H9 (cell line): Measurements from ENCODE around the gene MFSD6. TPM values are rescaled to one million over a fixed set of nuclear protein-coding genes. Genes with fewer than 3 reads are reported as not detected.

ENCODE experiments used
- DNase-seq: peaks from one replicate; pipeline ENCODE4 v3.0.0-alpha.2; 2017
- H2AFZ ChIP-seq: one replicate; pipeline ENCODE4 v1.6.1; 2013; ENCODE audit warnings: mild to moderate bottlenecking, low read length, control low read depth, moderate library complexity
- H2AK5ac ChIP-seq: 2 replicates; pipeline ENCODE4 v1.6.1; 2013; ENCODE audit warnings: low read length, control low read depth, mixed read lengths; ENCODE audit not compliant: insufficient read length
- H2BK120ac ChIP-seq: one replicate; pipeline ENCODE4 v1.6.1; 2013; ENCODE audit warnings: low read depth, mild to moderate bottlenecking, low read length, control low read depth, inconsistent platforms; ENCODE audit not compliant: poor library complexity, severe bottlenecking
- H2BK12ac ChIP-seq: 2 replicates; pipeline ENCODE4 v1.6.1; 2013; ENCODE audit warnings: low read length, control low read depth, mixed read lengths, low read depth; ENCODE audit not compliant: insufficient read length
- H2BK15ac ChIP-seq: 2 replicates; pipeline ENCODE4 v1.6.1; 2013; ENCODE audit warnings: low read depth, low read length, control low read depth
- H2BK20ac ChIP-seq: one replicate; pipeline ENCODE4 v1.6.1; 2013; ENCODE audit warnings: low read depth, mild to moderate bottlenecking, low read length, control low read depth, inconsistent platforms; ENCODE audit not compliant: poor library complexity, severe bottlenecking
- H2BK5ac ChIP-seq: 2 replicates; pipeline ENCODE4 v1.6.1; 2013; ENCODE audit warnings: low read length, control low read depth, mixed read lengths; ENCODE audit not compliant: insufficient read length
- H3K14ac ChIP-seq: 2 replicates; pipeline ENCODE4 v1.6.1; 2013; ENCODE audit warnings: low read length, control low read depth; ENCODE audit not compliant: insufficient read depth
- H3K18ac ChIP-seq: 2 replicates; pipeline ENCODE4 v1.6.1; 2013; ENCODE audit warnings: low read depth, mild to moderate bottlenecking, mixed read lengths, low read length, control low read depth; ENCODE audit not compliant: insufficient read length
- H3K23ac ChIP-seq: 2 replicates; pipeline ENCODE4 v1.6.1; 2013; ENCODE audit warnings: low read length, control low read depth, mixed read lengths, low read depth; ENCODE audit not compliant: insufficient read length
- H3K23me2 ChIP-seq: 2 replicates; pipeline ENCODE4 v1.6.1; 2013; ENCODE audit warnings: low read depth, mild to moderate bottlenecking, mixed read lengths, low read length, control low read depth; ENCODE audit not compliant: insufficient read length, poor library complexity, severe bottlenecking
- H3K27ac ChIP-seq: 2 replicates; pipeline ENCODE4 v1.5.1; 2013; ENCODE audit warnings: low read length, control low read depth, mixed read lengths, low read depth; ENCODE audit not compliant: insufficient read length
- H3K27me3 ChIP-seq: 2 replicates; pipeline ENCODE4 v1.6.1; 2013; ENCODE audit warnings: low read length, control low read depth, inconsistent platforms; ENCODE audit not compliant: insufficient read depth
- H3K4ac ChIP-seq: 2 replicates; pipeline ENCODE4 v1.6.1; 2013; ENCODE audit warnings: low read depth, mild to moderate bottlenecking, control low read depth, inconsistent platforms, low read length, moderate library complexity
- H3K4me1 ChIP-seq: 2 replicates; pipeline ENCODE4 v1.6.1; 2013; ENCODE audit warnings: low read length, control low read depth, inconsistent platforms; ENCODE audit not compliant: insufficient read depth
- H3K4me2 ChIP-seq: 2 replicates; pipeline ENCODE4 v1.6.1; 2013; ENCODE audit warnings: low read length, control low read depth, mixed read lengths; ENCODE audit not compliant: insufficient read length, insufficient read depth
- H3K56ac ChIP-seq: 2 replicates; pipeline ENCODE4 v1.6.1; 2013; ENCODE audit warnings: low read depth, mild to moderate bottlenecking, mixed read lengths, low read length, control low read depth; ENCODE audit not compliant: insufficient read length
- H3K79me1 ChIP-seq: 2 replicates; pipeline ENCODE4 v1.6.1; 2013; ENCODE audit warnings: low read depth, mild to moderate bottlenecking, moderate library complexity, low read length, control low read depth, inconsistent platforms; ENCODE audit not compliant: insufficient read depth, poor library complexity, severe bottlenecking
- H3K79me2 ChIP-seq: 2 replicates; pipeline ENCODE4 v1.6.1; 2013; ENCODE audit warnings: low read length, control low read depth, inconsistent platforms; ENCODE audit not compliant: insufficient read depth
- H3K9ac ChIP-seq: 2 replicates; pipeline ENCODE4 v1.6.1; 2013; ENCODE audit warnings: low read length, control low read depth, mixed read lengths; ENCODE audit not compliant: insufficient read length; ENCODE audit errors: extremely low read depth
- H3K9me3 ChIP-seq: one replicate; pipeline ENCODE4 v1.6.1; 2013; ENCODE audit warnings: low read depth, low read length, inconsistent platforms; ENCODE audit not compliant: control insufficient read depth
- H3T11ph ChIP-seq: one replicate; pipeline ENCODE4 v1.6.1; 2013; ENCODE audit warnings: mild to moderate bottlenecking, low read length, control low read depth, inconsistent platforms
- H4K20me1 ChIP-seq: one replicate; pipeline ENCODE4 v1.6.1; 2013; ENCODE audit not compliant: control insufficient read depth, insufficient read length, insufficient read depth
- H4K5ac ChIP-seq: 2 replicates; pipeline ENCODE4 v1.6.1; 2013; ENCODE audit warnings: low read depth, mild to moderate bottlenecking, mixed read lengths, low read length, control low read depth; ENCODE audit not compliant: insufficient read length
- H4K8ac ChIP-seq: replicated peaks from 2 replicates; pipeline ENCODE4 v1.6.1; 2013; ENCODE audit warnings: low read length, control low read depth, mixed read lengths, low read depth; ENCODE audit not compliant: insufficient read length
- H4K91ac ChIP-seq: 2 replicates; pipeline ENCODE4 v1.6.1; 2013; ENCODE audit warnings: low read depth, mild to moderate bottlenecking, moderate library complexity, mixed read lengths, low read length, control low read depth; ENCODE audit not compliant: insufficient read length
- H3K27ac Mint-ChIP-seq, 3 experiments: 2 replicates in 2 of 3; 3 replicates in 1 of 3; pipeline ENCODE4 v1.8.0; 2020 to 2021; ENCODE audit warnings: mixed read lengths in 3 of 3, mild to moderate bottlenecking in 1 of 3, moderate library complexity in 1 of 3
- H3K27me3 Mint-ChIP-seq: 2 replicates; pipeline ENCODE4 v1.8.0; 2021; ENCODE audit warnings: low read depth, mild to moderate bottlenecking, moderate library complexity, mixed read lengths
- H3K36me3 Mint-ChIP-seq, 3 experiments: 2 replicates in 2 of 3; 3 replicates in 1 of 3; pipeline ENCODE4 v1.8.0; 2020 to 2021; ENCODE audit warnings: low read depth in 3 of 3, mixed read lengths in 3 of 3; ENCODE audit not compliant: insufficient read depth in 1 of 3
- H3K4me1 Mint-ChIP-seq, 2 experiments: 2 replicates each; pipeline ENCODE4 v1.8.0; 2020; ENCODE audit warnings: mixed read lengths in 2 of 2
- H3K4me3 Mint-ChIP-seq, 2 experiments: 2 replicates in 1 of 2; 3 replicates in 1 of 2; pipeline ENCODE4 v1.8.0; 2020 to 2021; ENCODE audit warnings: mild to moderate bottlenecking in 2 of 2, mixed read lengths in 2 of 2, moderate library complexity in 1 of 2
- H3K9me3 Mint-ChIP-seq, 2 experiments: 2 replicates in 1 of 2; 3 replicates in 1 of 2; pipeline ENCODE4 v1.8.0; 2020; ENCODE audit warnings: mild to moderate bottlenecking in 2 of 2, mixed read lengths in 2 of 2, moderate library complexity in 1 of 2
- total RNA-seq: library from RNA; stranded (reverse); gene quantifications from 2 replicates; pipeline ENCODE4 v1.2.1, GENCODE V29; 2021
- TF ChIP-seq, protein P1 (sequence below): fragments of 200-600 bp; sonication (generic); conservative IDR thresholded peaks from 3 replicates; pipeline ENCODE4 v1.8.0; 2021; ENCODE audit warnings: antibody characterized with exemption, mild to moderate bottlenecking

Gene MFSD6
- total RNA-seq, 1 experiment from 2014 or later, result 4.0 TPM

DNA sequence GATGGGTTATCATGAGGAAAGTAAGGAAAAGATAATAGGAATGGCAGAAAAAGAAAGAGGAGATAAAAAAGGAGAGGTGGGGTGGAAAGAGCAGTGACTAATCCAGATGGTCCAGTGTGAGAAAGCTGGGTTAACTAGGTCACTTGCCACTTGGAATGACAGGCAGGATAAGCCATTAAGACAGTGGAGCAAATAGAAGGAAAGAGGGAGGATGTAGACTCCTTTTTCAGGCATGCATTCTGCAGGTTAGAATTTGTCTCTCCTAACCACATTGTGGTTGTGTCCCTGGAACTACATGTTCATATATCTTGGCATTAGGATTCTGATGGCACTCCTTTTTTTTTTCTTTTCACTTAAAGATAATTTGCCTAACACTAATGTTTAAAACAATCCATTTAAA lies 139.7 kb downstream of the MFSD6 start:
- 0 out of 7 replicates have a peak, but pooled peaks cover 0 to 1% (median 0%) of the 10 kb centered on the region in 3 experiments for H3K36me3 Mint-ChIP-seq
- Histone ChIP-seq H2BK20ac (no peak overlapping the region), H4K5ac (no peak overlapping the region), H2BK5ac (no peak overlapping the region), H4K8ac (no peak overlapping the region), H2BK15ac (no peak overlapping the region), H3K4me1 (no peaks in the 10 kb centered on the region), H2AFZ (no peak overlapping the region), H2BK120ac (no peak overlapping the region), H3K56ac (no peak overlapping the region), H3K9me3 (no peaks in the 10 kb centered on the region), H3K18ac (no peak overlapping the region), H3K79me1 (no peaks in the 10 kb centered on the region), H3K4ac (no peak overlapping the region), H3K27ac (no peak overlapping the region), H3K79me2 (no peaks in the 10 kb centered on the region), H4K20me1 (no peaks in the 10 kb centered on the region), H3K27me3 (no peaks in the 10 kb centered on the region), H3K23ac (no peak overlapping the region), H3K9ac (no peak overlapping the region), H4K91ac (no peak overlapping the region), H3K14ac (no peak overlapping the region), H2BK12ac (no peak overlapping the region), H3K23me2 (no peaks in the 10 kb centered on the region), H3K4me2 (no peak overlapping the region), H3T11ph (no peak overlapping the region), H2AK5ac (no peak overlapping the region)
- no peak overlapping the region for H3K27ac Mint-ChIP-seq
- TF ChIP-seq, protein P1, sequence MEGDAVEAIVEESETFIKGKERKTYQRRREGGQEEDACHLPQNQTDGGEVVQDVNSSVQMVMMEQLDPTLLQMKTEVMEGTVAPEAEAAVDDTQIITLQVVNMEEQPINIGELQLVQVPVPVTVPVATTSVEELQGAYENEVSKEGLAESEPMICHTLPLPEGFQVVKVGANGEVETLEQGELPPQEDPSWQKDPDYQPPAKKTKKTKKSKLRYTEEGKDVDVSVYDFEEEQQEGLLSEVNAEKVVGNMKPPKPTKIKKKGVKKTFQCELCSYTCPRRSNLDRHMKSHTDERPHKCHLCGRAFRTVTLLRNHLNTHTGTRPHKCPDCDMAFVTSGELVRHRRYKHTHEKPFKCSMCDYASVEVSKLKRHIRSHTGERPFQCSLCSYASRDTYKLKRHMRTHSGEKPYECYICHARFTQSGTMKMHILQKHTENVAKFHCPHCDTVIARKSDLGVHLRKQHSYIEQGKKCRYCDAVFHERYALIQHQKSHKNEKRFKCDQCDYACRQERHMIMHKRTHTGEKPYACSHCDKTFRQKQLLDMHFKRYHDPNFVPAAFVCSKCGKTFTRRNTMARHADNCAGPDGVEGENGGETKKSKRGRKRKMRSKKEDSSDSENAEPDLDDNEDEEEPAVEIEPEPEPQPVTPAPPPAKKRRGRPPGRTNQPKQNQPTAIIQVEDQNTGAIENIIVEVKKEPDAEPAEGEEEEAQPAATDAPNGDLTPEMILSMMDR, result no peak
- DNase-seq, result no peak
- H3K27me3 Mint-ChIP-seq, result no peaks in the 10 kb centered on the region
- no peak overlapping the region for H3K4me3 Mint-ChIP-seq
- H3K9me3 Mint-ChIP-seq, result no peaks in the 10 kb centered on the region
- H3K4me1 Mint-ChIP-seq, result no peaks in the 10 kb centered on the region
